Stimulated activated naive B cell treated with anti-CD40 and anti-IgM and Interleukin-4, amounts not matched to agents 10 μg/mL and 1 μg/mL and 100 μg/mL, for 72 hours (primary cell): ENCODE results near the gene PREPL.
A peak's percentile ranks its signal among the peaks of the same experiment; 100 is the strongest.

Experiments used
- ATAC-seq, 2 donors: fragments of 150-1000 bp; cut with Tn5 transposase; replicated peaks; 2 replicates each; pipeline ENCODE4 v1.10.0; 2021; ENCODE audit warnings: moderate library complexity in 1 of 2
- DNase-seq: peaks from one replicate; pipeline ENCODE4 v3.0.0; 2021
- H3K27ac Mint-ChIP-seq: one replicate; pipeline ENCODE4 v1.8.0; 2022; ENCODE audit warnings: mild to moderate bottlenecking, mixed read lengths
- H3K27me3 Mint-ChIP-seq, 2 donors: one replicate each; pipeline ENCODE4 v1.8.0; 2022; ENCODE audit warnings: mixed read lengths in 2 of 2
- H3K36me3 Mint-ChIP-seq, 2 donors: one replicate each; pipeline ENCODE4 v1.8.0; 2022; ENCODE audit warnings: mixed read lengths in 2 of 2, mild to moderate bottlenecking in 1 of 2
- H3K4me1 Mint-ChIP-seq, 2 donors: one replicate each; pipeline ENCODE4 v1.8.0; 2022; ENCODE audit warnings: mixed read lengths in 2 of 2, mild to moderate bottlenecking in 1 of 2
- H3K4me3 Mint-ChIP-seq, 2 donors: one replicate each; pipeline ENCODE4 v1.8.0; 2022; ENCODE audit warnings: mild to moderate bottlenecking in 2 of 2, mixed read lengths in 2 of 2, moderate library complexity in 1 of 2
- H3K9me3 Mint-ChIP-seq, 2 donors: one replicate each; pipeline ENCODE4 v1.8.0; 2022; ENCODE audit warnings: mixed read lengths in 2 of 2, mild to moderate bottlenecking in 1 of 2

The PREPL gene

GRCh38 chr2:44297431-44297830 is 63.9 kb downstream of the PREPL start:
- Mint-ChIP-seq H3K4me1 (peaks cover 8 to 21% of the 10 kb centered on the region in 2 donors), H3K9me3 (peaks cover 0 to 1% of the 10 kb centered on the region in 2 donors), H3K27me3 (peaks cover 5 to 9% of the 10 kb centered on the region in 2 donors), H3K4me3 (no peak overlapping the region), H3K27ac (no peak overlapping the region), H3K36me3 (no peaks in the 10 kb centered on the region)
- ATAC-seq (no peak), DNase-seq (no peak)

GRCh38 chr2:44296653-44297052 is 64.6 kb downstream of the PREPL start:
- Mint-ChIP-seq H3K27ac (no peak overlapping the region), H3K4me1 (peaks cover 8 to 21% of the 10 kb centered on the region in 2 donors), H3K4me3 (no peak overlapping the region), H3K27me3 (peaks cover 8 to 12% of the 10 kb centered on the region in 2 donors), H3K9me3 (peaks cover 0 to 1% of the 10 kb centered on the region in 2 donors), H3K36me3 (no peaks in the 10 kb centered on the region)
- ATAC-seq (no peak), DNase-seq (no peak)

- Mint-ChIP-seq H3K9me3 (peaks cover 0 to 1% of the 10 kb centered on the region in 2 donors), H3K27ac (no peak overlapping the region), H3K4me1 (peaks cover 8 to 21% of the 10 kb centered on the region in 2 donors), H3K4me3 (no peak overlapping the region), H3K36me3 (no peaks in the 10 kb centered on the region), H3K27me3 (peaks cover 10 to 12% of the 10 kb centered on the region in 2 donors)
- no peak for DNase-seq
- peak in 1 of 2 donors; percentile 23 for ATAC-seq
These were observed 65.5 kb downstream of the PREPL start for GRCh38 chr2:44295633-44296359.

GRCh38 chr2:44295113-44295512 is 66.2 kb downstream of the PREPL start:
- peaks cover 11 to 12% of the 10 kb centered on the region in 2 donors for H3K27me3 Mint-ChIP-seq
- no peak for ATAC-seq
- H3K36me3 Mint-ChIP-seq, result no peaks in the 10 kb centered on the region
- no peak for DNase-seq
- peaks cover 0 to 1% of the 10 kb centered on the region in 2 donors for H3K9me3 Mint-ChIP-seq
- H3K27ac Mint-ChIP-seq, result no peak overlapping the region
- H3K4me1 Mint-ChIP-seq, result peaks cover 8 to 21% of the 10 kb centered on the region in 2 donors
- H3K4me3 Mint-ChIP-seq, result no peak overlapping the region

- no peak for DNase-seq
- H3K4me3 Mint-ChIP-seq, result no peak overlapping the region
- peaks cover 2 to 11% of the 10 kb centered on the region in 2 donors for H3K4me1 Mint-ChIP-seq
- H3K27ac Mint-ChIP-seq, result no peak overlapping the region
- no peak for ATAC-seq
- H3K9me3 Mint-ChIP-seq, result peaks cover 0 to 1% of the 10 kb centered on the region in 2 donors
- H3K36me3 Mint-ChIP-seq, result no peaks in the 10 kb centered on the region
- H3K27me3 Mint-ChIP-seq, result peaks cover 11 to 12% of the 10 kb centered on the region in 2 donors
These were observed 69.7 kb downstream of the PREPL start for GRCh38 chr2:44291281-44292248.

- Mint-ChIP-seq H3K27me3 (peaks cover 11 to 12% of the 10 kb centered on the region in 2 donors), H3K4me3 (no peak overlapping the region), H3K4me1 (no peaks in the 10 kb centered on the region), H3K9me3 (peaks cover 0 to 1% of the 10 kb centered on the region in 2 donors), H3K27ac (no peak overlapping the region), H3K36me3 (no peaks in the 10 kb centered on the region)
- ATAC-seq, result no peak
- DNase-seq, result no peak
These were observed 71.0 kb downstream of the PREPL start for GRCh38 chr2:44290261-44290660.

- no peak for ATAC-seq
- Mint-ChIP-seq H3K27ac (no peak overlapping the region), H3K9me3 (no peaks in the 10 kb centered on the region), H3K27me3 (peaks cover 0 to 6% of the 10 kb centered on the region in 2 donors), H3K4me3 (no peak overlapping the region), H3K4me1 (no peaks in the 10 kb centered on the region), H3K36me3 (peaks cover 0 to 3% of the 10 kb centered on the region in 2 donors)
- no peak for DNase-seq
These were observed 74.2 kb downstream of the PREPL start for GRCh38 chr2:44286884-44287638.

GRCh38 chr2:44286119-44286883 is 75.0 kb downstream of the PREPL start:
- H3K27ac Mint-ChIP-seq, result no peak overlapping the region
- H3K36me3 Mint-ChIP-seq, result peaks cover 0 to 4% of the 10 kb centered on the region in 2 donors
- no peaks in the 10 kb centered on the region for H3K9me3 Mint-ChIP-seq
- H3K4me3 Mint-ChIP-seq, result no peak overlapping the region
- H3K4me1 Mint-ChIP-seq, result no peaks in the 10 kb centered on the region
- DNase-seq (no peak), ATAC-seq (no peak)
- H3K27me3 Mint-ChIP-seq, result peaks cover 0 to 10% of the 10 kb centered on the region in 2 donors

GRCh38 chr2:44285174-44285573 is 76.1 kb downstream of the PREPL start:
- no peak for ATAC-seq
- Mint-ChIP-seq H3K4me1 (no peaks in the 10 kb centered on the region), H3K36me3 (peaks cover 3 to 7% of the 10 kb centered on the region in 2 donors), H3K9me3 (peaks cover 0 to 3% of the 10 kb centered on the region in 2 donors), H3K27ac (no peak overlapping the region), H3K4me3 (no peak overlapping the region), H3K27me3 (peaks cover 0 to 6% of the 10 kb centered on the region in 2 donors)
- no peak for DNase-seq

- Mint-ChIP-seq H3K27me3 (peaks cover 0 to 6% of the 10 kb centered on the region in 2 donors), H3K27ac (no peak overlapping the region), H3K9me3 (peaks cover 0 to 3% of the 10 kb centered on the region in 2 donors), H3K4me1 (no peaks in the 10 kb centered on the region), H3K4me3 (no peak overlapping the region), H3K36me3 (peaks cover 3 to 7% of the 10 kb centered on the region in 2 donors)
- ATAC-seq (no peak), DNase-seq (no peak)
These were observed 78.1 kb downstream of the PREPL start for GRCh38 chr2:44283116-44283666.

GRCh38 chr2:44280869-44281268 is 80.4 kb downstream of the PREPL start:
- DNase-seq (no peak), ATAC-seq (no peak)
- no peak overlapping the region for H3K27ac Mint-ChIP-seq
- H3K4me1 Mint-ChIP-seq, result no peaks in the 10 kb centered on the region
- H3K36me3 Mint-ChIP-seq, result peaks cover 3 to 7% of the 10 kb centered on the region in 2 donors
- peaks cover 0 to 3% of the 10 kb centered on the region in 2 donors for H3K9me3 Mint-ChIP-seq
- no peak overlapping the region for H3K4me3 Mint-ChIP-seq
- peaks cover 0 to 6% of the 10 kb centered on the region in 2 donors for H3K27me3 Mint-ChIP-seq

GRCh38 chr2:44277541-44277940 is 83.8 kb downstream of the PREPL start:
- ATAC-seq (no peak), DNase-seq (no peak)
- no peak overlapping the region for H3K27ac Mint-ChIP-seq
- peaks cover 0 to 6% of the 10 kb centered on the region in 2 donors for H3K27me3 Mint-ChIP-seq
- H3K4me1 Mint-ChIP-seq, result no peaks in the 10 kb centered on the region
- H3K36me3 Mint-ChIP-seq, result peaks cover 3 to 7% of the 10 kb centered on the region in 2 donors
- no peak overlapping the region for H3K4me3 Mint-ChIP-seq
- H3K9me3 Mint-ChIP-seq, result peaks cover 0 to 3% of the 10 kb centered on the region in 2 donors

GRCh38 chr2:44275927-44276303 is 85.4 kb downstream of the PREPL start:
- ATAC-seq (no peak), DNase-seq (no peak)
- Mint-ChIP-seq H3K27ac (no peak overlapping the region), H3K27me3 (no peaks in the 10 kb centered on the region), H3K4me3 (no peak overlapping the region), H3K4me1 (no peaks in the 10 kb centered on the region), H3K36me3 (no peaks in the 10 kb centered on the region), H3K9me3 (no peaks in the 10 kb centered on the region)
